A172 (cell line): ENCODE data around the gene CCDC178. TPM values are rescaled to one million over a fixed set of nuclear protein-coding genes. Genes with fewer than 3 reads are reported as not detected.
"Not testable (repeated sequence)": the region's sequence is repeated elsewhere in the genome, so short reads cannot be mapped to it uniquely, and the experiment has no call there.

Experiments
- DNase-seq: peaks from one replicate; pipeline ENCODE4 v3.0.0-alpha.2; 2015; ENCODE audit warnings: low spot score
- total RNA-seq: library from RNA; depleted of rRNA; stranded (reverse); fragments of >200 nt; shearing (Covaris generic); gene quantifications from 2 replicates; pipeline ENCODE4 v1.2.3, GENCODE V29; 2014

Gene CCDC178
- total RNA-seq, 1 experiment from 2014 or later: not detected

- DNase-seq: peak; percentile 65
Measured at GRCh38 chr18:33231474-33232317, 208.8 kb downstream of the CCDC178 start.

GRCh38 chr18:33212363-33212762 lies 228.2 kb downstream of the CCDC178 start:
- no peak for DNase-seq

GRCh38 chr18:33210575-33211189 lies 229.8 kb downstream of the CCDC178 start:
- DNase-seq: peak; percentile 14

- DNase-seq: no peak
Measured at GRCh38 chr18:33205777-33206176, 234.7 kb downstream of the CCDC178 start.

GRCh38 chr18:33201509-33201926 lies 239.0 kb downstream of the CCDC178 start:
- DNase-seq: peak; percentile 1

- no peak for DNase-seq
Measured at GRCh38 chr18:33195795-33196194, 244.7 kb downstream of the CCDC178 start.

GRCh38 chr18:33194793-33195192 lies 245.7 kb downstream of the CCDC178 start:
- no peak for DNase-seq

GRCh38 chr18:33184958-33185357 lies 255.6 kb downstream of the CCDC178 start:
- DNase-seq: no peak

GRCh38 chr18:33184175-33184574 lies 256.3 kb downstream of the CCDC178 start:
- DNase-seq: no peak

GRCh38 chr18:33183136-33183535 lies 257.4 kb downstream of the CCDC178 start:
- no peak for DNase-seq

GRCh38 chr18:33181016-33181415 lies 259.5 kb downstream of the CCDC178 start:
- no peak for DNase-seq

GRCh38 chr18:33169218-33169617 lies 271.3 kb downstream of the CCDC178 start:
- DNase-seq: no peak

- not testable (repeated sequence) for DNase-seq
Measured at GRCh38 chr18:33164121-33164520, 276.4 kb downstream of the CCDC178 start.

- DNase-seq: no peak
Measured at GRCh38 chr18:33161131-33161530, 279.4 kb downstream of the CCDC178 start.

GRCh38 chr18:33159151-33159550 lies 281.4 kb downstream of the CCDC178 start:
- no peak for DNase-seq

GRCh38 chr18:33157893-33158292 lies 282.6 kb downstream of the CCDC178 start:
- no peak for DNase-seq

- DNase-seq: no peak
Measured at GRCh38 chr18:33156906-33157470, 283.5 kb downstream of the CCDC178 start.

GRCh38 chr18:33154049-33154448 lies 286.5 kb downstream of the CCDC178 start:
- DNase-seq: no peak

- no peak for DNase-seq
Measured at GRCh38 chr18:33152376-33152775, 288.1 kb downstream of the CCDC178 start.

- not testable (repeated sequence) for DNase-seq
Measured at GRCh38 chr18:33147811-33148210, 292.7 kb downstream of the CCDC178 start.

- DNase-seq: no peak
Measured at GRCh38 chr18:33146014-33146413, 294.5 kb downstream of the CCDC178 start.

- DNase-seq: no peak
Measured at GRCh38 chr18:33135951-33136660, 304.4 kb downstream of the CCDC178 start.
